Spleen (tissue), 7 donors: ENCODE data around the gene TEX22.

Experiments used
- CTCF ChIP-seq, 11 experiments: fragments of 200-600 bp in 7 of 11; fragments of 450-650 bp in 4 of 11; sonication (generic) in 4 of 11; IDR thresholded peaks in 8 of 11; conservative IDR thresholded peaks in 3 of 11; 1 replicate in 7 of 11; 2 replicates in 4 of 11; pipeline versions ENCODE4 v1.4.0 to v1.8.0; 2016 to 2021; ENCODE audit warnings: antibody characterized with exemption in 11 of 11, inconsistent platforms in 4 of 11, mild to moderate bottlenecking in 1 of 11
- POLR2A ChIP-seq, 3 donors: fragments of 450-650 bp; IDR thresholded peaks; one replicate each; pipeline ENCODE4 v1.5.1; 2017; ENCODE audit warnings: antibody characterized with exemption in 3 of 3, mild to moderate bottlenecking in 1 of 3
- POLR2AphosphoS5 ChIP-seq, 3 donors: sonication (generic); formaldehyde crosslinking; IDR thresholded peaks; one replicate each; pipeline ENCODE4 v1.5.1; 2017; ENCODE audit warnings: antibody characterized with exemption in 3 of 3
- donor health status: DM: no; HTN: no; CAD: no; lungs with moderate emphysema.
- donor health status: DM: no; HTN: no; CAD: no.
- donor health status: DM: no; HTN: no; CAD: no.

- TF ChIP-seq CTCF (IDR thresholded peaks at IDR 0.05 in 8 of 11, conservative IDR thresholded peaks at IDR 0.05 in 3 of 11) (peak in 10 of 11 experiments; percentile 19 to 91 (median 77)), POLR2A (IDR thresholded peaks at IDR 0.05) (no peak), POLR2AphosphoS5 (IDR thresholded peaks at IDR 0.05) (peak; percentile 28 to 60 (median 55))
These were observed 16.4 kb downstream of the TEX22 start for GRCh38 chr14:105414456-105415371.
